Stimulated activated CD4-positive, alpha-beta T cell treated with anti-CD3 and anti-CD28 coated beads, TNF-alpha, amount 100 ng/mL, for 48 hours (primary cell): ENCODE data around the gene MSRB2.

Experiments
- DNase-seq, 3 donors: peaks; one replicate each; pipeline ENCODE4 v3.0.0-alpha.2; 2020; ENCODE audit warnings: low read depth in 3 of 3

Gene MSRB2

GRCh38 chr10:23111517-23112286 lies 16.3 kb downstream of the MSRB2 start:
- DNase-seq, result no peak

- no peak for DNase-seq
These were observed 19.0 kb downstream of the MSRB2 start for GRCh38 chr10:23114228-23114850.

- DNase-seq, result no peak
These were observed 21.3 kb downstream of the MSRB2 start for GRCh38 chr10:23116486-23117205.

GRCh38 chr10:23120001-23120934 lies 24.9 kb downstream of the MSRB2 start:
- DNase-seq, result no peak

DNA sequence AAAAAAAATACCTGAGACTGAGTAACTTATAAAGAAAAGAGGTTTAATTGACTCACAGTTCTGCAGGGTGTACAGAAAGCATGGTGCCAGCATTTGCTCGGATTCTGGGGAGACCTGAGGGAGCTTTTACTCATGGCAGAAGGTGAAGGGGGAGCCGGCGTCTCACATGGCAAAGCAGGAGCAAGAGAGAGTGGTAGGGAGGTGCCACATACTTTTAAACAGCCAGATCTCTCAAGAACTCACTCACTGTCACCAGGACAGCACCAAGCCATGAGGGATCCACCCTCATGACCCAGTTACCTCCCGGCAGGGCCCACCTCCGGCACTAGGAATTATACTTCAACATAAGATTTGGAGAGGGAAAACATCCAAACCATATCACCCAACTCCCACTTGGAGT lies 25.8 kb downstream of the MSRB2 start:
- no peak for DNase-seq

GRCh38 chr10:23136462-23136861 lies 41.1 kb downstream of the MSRB2 start:
- DNase-seq, result no peak

GRCh38 chr10:23139677-23140076 lies 44.3 kb downstream of the MSRB2 start:
- no peak for DNase-seq

GRCh38 chr10:23141995-23142394 lies 46.6 kb downstream of the MSRB2 start:
- DNase-seq, result no peak

DNA sequence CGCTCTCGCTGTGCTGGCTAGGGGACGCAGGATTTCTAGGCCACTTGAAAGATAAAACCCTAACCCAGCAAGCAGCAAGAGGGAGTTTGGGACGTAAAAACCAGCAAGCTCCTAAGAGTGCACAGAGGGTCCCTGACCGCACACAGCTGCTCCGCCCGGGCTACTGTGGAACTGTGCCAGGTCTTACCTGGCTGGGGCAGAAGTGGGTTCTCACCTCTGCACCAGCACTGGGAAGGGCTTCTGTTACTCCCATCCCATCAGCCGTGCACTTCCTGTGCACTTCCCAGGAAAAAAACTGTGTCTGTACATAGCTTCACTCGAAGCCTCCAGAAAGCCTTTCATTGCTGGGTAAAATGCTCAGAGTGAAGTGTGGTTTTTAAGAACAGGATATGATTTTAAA lies 50.9 kb downstream of the MSRB2 start:
- DNase-seq, result no peak

GRCh38 chr10:23147035-23147434 lies 51.7 kb downstream of the MSRB2 start:
- DNase-seq, result no peak

GRCh38 chr10:23148214-23148613 lies 52.8 kb downstream of the MSRB2 start:
- DNase-seq, result no peak

DNA sequence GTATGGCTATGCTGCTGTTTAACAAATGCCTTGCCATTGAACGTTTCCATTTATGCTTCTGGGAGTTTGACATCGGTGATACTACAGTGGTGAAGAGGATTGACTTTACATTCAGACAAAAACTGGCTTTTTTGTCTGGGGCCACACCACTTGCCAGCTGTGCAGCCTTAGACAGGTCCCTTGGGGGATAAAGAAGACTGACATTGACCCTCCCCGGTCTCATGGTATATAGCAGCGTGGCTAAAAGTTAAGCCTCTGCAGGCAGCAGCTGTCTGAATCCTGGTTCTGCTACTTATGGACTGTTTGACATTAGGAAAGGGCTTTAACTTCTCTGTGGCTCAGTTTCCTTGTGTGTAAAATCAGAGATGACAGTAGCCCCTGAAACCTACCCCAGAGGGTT lies 54.7 kb downstream of the MSRB2 start:
- no peak for DNase-seq

DNA sequence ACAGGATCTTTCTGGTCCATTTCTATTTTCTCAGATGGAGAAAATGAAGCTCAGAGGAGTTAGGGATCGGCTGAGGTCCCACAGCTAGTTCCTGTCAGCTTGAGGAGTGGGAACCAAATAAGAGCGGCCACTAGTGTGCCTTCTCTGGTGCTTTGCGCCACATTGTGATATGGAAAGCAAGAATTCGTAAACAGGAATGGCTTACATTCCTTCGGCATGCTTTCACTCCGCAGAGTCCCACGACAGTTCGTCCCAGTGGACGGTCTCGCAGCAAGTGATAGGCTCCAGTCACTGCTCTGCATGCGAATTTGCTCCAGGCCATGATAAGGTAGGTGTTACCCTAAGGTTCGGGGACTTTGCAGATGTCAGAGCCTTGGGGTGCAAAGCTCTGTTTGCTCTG lies 55.2 kb downstream of the MSRB2 start:
- DNase-seq, result no peak

- DNase-seq, result no peak
These were observed 55.7 kb downstream of the MSRB2 start for GRCh38 chr10:23151071-23151470.

DNA sequence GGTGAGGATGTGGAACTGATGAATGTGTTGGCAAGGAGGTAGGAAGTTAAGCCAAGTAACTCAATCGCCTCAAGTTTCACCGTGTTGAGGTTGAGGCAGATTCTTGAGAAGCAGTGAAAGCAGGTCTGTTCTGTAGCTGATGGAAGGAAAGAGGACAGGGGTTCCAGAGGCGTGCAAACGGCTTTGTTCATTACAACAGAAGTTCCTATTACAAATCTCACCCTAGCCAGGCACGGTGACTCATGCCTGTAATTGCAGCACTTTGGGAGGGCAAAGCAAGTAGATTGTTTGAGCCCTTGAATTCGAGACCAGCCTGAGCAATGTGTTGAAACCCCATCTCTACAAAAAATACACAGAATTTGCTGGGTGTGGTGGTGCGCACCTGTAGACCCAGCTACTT lies 59.8 kb downstream of the MSRB2 start:
- no peak for DNase-seq

DNA sequence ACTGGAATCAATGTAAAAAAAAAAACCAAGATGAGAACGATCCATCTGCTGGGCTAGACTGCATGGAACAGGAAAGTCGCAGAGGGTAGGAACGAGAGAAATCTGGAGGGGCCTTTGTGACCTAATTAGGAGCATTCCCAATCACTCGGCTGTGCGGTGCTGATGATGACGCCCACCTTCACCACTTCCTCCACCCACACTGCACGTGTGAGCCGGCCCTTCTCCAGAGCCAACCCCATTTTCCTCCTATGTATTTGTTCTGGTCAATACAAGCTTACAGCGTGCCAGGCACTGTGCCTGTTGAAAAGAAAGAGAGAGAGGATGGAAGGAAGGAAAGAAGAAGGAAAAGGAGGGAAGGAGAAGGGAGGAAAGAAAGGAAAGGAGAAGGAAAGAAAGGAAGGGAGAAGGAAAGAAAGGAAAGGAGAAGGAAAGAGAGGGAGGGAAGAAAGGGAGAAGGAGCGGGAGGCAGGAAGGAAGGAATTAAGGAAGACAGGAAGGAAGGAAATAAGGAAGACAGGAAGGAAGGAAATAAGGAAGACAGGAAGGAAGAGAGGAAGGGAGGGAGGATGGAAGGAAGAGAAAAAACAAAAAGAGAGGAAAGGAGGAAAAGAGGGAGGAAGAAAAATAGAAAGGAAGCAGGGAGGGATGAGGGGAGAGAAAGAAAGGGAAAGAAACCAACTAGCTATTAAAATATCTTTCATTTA lies 61.2 kb downstream of the MSRB2 start:
- DNase-seq, result no peak

DNA sequence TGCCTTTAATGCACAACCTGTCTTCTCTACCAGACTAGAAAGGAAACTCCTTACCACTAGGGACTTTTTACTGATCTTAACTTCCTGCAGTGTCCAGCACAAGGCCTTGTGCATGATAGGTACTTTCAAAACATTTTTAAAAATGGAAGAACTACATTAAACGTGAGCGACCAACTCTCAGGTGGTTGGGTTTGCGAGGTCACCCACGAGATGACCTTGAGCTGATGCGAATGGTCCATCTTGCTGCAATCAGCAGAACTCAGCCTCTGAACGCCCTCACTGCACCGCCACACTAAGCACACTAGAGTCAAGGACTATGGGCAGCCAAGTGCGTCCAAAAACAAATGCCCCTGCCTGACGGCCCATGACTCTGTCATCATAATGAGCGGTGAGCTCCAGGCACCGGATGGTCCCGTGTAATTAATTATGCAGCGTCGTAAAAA lies 61.9 kb downstream of the MSRB2 start:
- no peak for DNase-seq

DNA sequence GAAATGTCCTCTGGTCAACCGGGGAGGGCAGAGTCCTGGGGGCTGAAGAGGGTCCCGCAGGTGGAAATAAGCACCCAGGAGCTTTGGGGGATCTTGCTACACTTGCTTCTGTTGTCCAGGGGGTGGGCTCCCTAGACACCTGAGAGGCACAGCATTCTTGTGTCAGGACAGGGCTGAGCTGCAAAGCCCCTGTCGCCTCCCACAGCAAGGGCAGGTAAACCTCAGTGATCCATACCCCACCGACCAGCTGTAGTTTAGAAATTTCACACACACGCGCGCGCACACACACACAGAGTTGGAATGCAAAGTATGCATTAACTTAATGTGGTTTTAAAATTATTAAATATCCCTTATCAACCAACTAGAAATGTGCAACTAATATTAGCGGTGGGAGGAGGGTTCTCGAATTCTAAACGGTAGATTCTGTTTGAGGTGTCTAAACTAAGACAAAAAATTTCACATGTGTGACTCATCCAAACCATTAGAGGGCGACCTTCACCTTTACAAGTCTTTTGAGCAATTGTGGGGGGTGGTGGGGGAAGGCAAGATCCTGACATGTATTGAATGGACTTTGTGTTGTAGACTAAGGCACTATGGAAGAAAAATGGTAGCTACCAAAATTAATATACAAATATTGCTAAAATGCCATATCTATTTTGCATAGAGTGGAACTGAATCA lies 62.5 kb downstream of the MSRB2 start:
- DNase-seq, result no peak

- DNase-seq, result peak in 2 of 3 donors; percentile 13 to 14
These were observed 63.0 kb downstream of the MSRB2 start for GRCh38 chr10:23158370-23158769.

- no peak for DNase-seq
These were observed 76.0 kb downstream of the MSRB2 start for GRCh38 chr10:23171232-23171876.
